ENCODE results near the gene AHDC1.
A peak's percentile ranks its signal among the peaks of the same experiment; 100 is the strongest.

Gene AHDC1

GRCh38 chr1:27531959-27532685 is 71.8 kb downstream of the AHDC1 start:
- DNase-seq (ENCODE audit: low spot score), result no peak

- no peak for DNase-seq (ENCODE audit: low spot score)
Observed at GRCh38 chr1:27530192-27530591, 73.8 kb downstream of the AHDC1 start.

DNA sequence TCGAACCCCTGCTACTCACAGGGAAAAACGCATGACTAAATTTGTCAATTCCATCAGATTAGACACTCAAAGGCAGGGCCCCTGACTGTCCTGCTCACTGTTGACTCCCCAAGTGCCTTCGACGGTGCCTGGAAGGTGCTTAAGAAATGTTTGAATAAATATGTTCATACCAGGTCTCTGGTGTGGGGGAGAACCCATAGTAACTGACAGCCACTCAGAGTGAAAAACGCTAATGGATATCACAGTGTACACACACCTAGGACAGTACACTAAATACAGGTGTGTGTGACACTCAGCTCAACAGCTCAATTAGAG is 74.3 kb downstream of the AHDC1 start:
- no peak for DNase-seq (ENCODE audit: low spot score)

DNA sequence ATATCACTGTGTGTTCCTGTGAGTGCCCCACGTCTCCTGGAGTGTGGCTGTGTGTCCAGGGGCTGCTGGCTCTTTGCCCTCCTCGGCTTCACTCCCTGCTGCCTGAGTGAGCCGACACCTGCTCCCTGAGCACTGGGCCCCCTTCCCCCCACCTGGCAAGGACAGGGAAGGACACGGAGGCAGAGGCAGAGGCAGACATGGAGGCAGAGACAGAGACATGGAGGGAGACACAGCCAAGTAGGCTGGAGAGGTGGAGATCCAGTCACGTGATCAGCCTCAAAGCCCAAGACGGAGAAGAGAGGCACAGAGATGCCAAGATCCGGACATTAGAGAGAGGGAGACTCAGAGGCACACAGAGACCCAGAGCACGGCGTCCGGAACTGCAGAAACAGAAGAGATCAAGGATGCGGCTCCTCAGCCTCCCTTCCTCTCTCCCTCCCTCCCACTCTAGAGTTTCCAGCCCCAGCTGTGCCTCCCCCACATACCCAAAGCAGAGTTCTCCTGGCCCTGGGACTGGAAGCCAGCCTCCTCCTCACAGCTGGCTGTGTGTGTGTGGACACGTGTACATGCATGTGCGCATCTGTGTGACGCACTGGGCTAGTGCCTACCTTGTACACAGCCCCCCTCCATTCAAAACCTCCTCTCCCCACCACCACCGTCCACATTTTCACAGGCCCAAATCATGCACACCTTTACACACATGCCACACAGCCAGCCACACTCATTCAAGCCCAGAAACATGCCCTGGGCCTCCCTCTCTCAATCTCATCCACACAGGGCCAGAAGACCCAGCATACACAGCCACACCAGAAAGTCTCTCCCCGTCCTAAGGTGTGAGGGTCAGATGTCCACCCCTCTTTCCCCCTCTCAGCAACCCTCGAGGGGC is 74.9 kb downstream of the AHDC1 start:
- peak; percentile 70 for DNase-seq (ENCODE audit: low spot score)

DNA sequence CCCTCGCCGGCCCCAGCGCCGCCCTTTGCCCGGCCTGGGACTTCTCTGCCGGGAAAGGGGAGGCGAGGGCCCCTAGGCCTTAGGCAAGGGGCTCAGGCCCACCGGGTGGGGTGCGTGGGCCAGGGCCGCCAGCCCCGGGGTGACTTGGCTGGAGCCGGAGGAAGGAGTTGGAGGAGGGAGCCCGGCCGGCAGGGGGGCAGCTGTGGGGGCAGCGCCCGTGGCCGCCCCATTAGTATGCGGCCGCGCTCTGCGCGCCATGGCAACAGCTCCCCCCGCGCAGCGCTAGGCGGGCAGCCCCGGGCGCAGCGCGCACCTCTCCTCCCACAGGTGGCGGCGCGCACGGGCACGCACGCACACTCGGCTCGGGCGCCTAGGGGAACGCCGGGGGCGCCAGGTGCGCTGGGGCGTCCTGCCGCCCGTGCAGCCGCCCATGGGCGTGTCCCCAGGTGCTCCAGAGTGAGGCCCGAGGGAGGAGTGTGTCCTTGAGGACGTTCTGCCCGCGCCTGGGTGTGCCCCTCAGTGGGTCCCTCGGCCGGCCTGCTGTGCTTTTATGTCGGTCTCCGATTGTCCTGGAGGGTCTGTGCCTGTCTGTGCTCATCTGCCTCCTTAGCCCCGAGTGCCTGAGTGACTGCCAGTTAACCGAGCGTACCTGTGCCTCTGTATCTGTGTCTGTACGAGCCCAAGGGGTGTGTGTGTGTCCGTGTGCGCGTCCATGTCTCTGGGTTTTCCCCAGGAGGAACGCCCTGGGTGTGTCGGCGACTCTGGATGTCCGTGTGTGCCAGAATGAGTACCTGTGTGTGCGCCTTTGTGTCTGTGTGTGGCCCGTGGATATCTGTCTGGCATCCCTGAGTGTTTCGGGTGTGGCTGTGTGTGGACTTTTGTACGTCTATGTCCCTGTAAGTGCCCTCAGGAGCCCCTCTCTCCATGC is 75.8 kb downstream of the AHDC1 start:
- no peak for DNase-seq (ENCODE audit: low spot score)

- no peak for DNase-seq (ENCODE audit: low spot score)
Observed at GRCh38 chr1:27527223-27527889, 76.6 kb downstream of the AHDC1 start.

- no peak for DNase-seq (ENCODE audit: low spot score)
Observed at GRCh38 chr1:27526569-27527222, 77.2 kb downstream of the AHDC1 start.

DNA sequence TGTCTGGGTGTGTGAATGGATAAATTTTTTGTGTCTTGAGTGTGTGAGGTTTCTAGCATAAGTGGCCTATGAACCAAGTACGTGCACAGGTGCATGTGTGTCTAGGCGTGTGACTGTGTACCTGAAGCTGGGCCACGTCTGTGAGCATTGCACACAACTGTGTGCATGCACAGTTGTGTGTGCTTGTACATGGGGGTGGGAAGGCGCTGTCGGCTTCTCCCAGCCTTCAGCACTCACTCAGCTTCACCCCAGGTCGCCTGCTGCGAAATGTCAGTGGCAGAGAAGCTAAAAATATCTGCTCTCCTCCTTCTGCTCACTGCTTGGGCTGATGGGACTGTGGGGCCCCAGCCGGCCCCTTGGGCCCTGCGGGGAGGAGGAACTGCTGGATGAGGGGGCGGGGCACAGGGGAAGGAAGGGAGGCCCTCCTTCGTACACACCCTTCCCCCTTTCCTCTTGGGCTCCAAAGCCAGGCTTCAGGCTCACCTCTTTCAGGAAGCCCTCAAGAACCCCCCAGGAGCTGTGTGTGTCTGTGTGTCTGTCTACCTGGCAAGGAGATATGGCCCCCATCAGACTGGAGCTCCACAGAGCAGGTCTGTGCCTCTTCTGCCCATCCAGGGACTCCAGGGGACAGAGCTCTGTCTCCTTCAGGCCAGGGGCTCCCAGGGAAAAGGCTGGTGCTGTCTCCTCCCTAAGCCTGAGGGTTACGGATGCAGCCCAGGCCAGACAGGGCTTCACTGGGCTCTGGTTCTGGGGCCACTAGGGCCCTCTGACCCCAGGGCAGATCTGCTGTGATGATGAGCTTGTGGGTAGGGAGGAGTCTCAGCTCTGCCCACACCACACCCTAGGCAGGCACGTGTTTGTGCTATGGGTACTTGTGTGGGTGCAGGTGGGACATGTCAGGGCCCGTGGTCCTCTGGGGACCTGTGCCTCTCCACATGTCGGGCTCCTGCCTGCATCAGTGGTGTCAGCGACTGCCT is 78.4 kb downstream of the AHDC1 start:
- DNase-seq (ENCODE audit: low spot score), result peak; percentile 57

DNA sequence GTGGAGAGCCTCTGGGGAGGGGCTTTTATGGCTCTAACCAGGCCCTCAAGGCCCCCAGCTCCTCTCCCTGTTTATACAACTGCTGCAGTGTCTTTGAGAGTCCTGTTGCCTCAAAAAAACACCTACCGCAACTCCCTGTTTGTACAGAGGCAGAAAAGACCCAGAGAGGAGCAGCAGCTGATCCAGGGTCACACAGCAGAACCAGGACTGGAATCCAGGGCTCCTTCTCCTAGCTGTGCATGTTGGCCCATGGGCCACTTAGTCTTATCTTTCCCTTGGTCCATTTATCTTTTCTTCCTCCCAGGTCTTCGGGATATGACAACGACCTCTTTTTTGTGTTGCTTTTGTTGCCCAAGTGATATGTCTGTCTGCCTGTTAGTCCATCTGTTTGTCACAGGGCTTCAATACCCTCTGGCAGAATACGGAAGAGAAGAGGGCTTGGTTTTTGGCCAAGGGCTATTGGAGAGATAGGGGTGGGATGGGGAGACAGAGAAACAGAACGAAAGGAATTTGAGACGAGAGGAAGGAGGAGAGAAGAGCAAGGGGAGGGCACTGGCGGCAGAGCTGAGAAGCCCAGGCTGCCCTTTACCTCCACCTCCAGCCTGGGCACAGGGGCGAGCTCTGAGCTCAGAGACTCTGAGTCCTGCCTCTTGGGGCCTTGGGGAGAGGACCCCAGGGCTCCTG is 80.5 kb downstream of the AHDC1 start:
- DNase-seq (ENCODE audit: low spot score), result no peak

GRCh38 chr1:27522432-27523336 is 81.3 kb downstream of the AHDC1 start:
- DNase-seq (ENCODE audit: low spot score), result no peak

DNA sequence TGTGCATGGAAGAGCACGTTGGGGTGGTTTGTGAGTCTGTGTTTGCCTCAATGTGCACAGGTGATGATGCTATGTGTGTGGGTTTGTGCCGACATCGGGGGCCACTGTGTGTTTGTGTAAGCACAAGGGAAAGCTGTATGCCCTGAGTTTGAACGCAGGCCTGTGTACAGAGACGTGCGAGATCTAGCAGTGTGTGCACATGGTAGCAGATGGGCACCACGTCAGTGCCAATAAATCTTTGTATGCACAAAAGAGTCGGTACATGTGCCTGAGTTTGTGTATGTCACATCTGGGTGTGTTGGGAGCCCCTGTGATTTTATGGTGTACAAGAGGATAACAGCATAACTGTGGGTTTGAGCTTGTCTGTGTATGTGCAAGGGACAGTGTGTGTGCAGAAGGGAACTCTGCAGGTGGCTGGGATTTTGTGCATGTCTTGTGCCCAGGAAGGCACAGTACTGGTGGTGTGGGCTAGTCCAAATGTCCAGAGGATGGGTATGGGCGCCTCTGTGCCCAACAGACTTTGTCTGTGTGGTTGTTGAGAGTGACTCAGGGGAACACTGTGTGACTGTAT is 82.0 kb downstream of the AHDC1 start:
- no peak for DNase-seq (ENCODE audit: low spot score)

- no peak for DNase-seq (ENCODE audit: low spot score)
Observed at GRCh38 chr1:27521336-27521831, 82.6 kb downstream of the AHDC1 start.

GRCh38 chr1:27520651-27521050 is 83.3 kb downstream of the AHDC1 start:
- DNase-seq (ENCODE audit: low spot score), result peak; percentile 66

DNA sequence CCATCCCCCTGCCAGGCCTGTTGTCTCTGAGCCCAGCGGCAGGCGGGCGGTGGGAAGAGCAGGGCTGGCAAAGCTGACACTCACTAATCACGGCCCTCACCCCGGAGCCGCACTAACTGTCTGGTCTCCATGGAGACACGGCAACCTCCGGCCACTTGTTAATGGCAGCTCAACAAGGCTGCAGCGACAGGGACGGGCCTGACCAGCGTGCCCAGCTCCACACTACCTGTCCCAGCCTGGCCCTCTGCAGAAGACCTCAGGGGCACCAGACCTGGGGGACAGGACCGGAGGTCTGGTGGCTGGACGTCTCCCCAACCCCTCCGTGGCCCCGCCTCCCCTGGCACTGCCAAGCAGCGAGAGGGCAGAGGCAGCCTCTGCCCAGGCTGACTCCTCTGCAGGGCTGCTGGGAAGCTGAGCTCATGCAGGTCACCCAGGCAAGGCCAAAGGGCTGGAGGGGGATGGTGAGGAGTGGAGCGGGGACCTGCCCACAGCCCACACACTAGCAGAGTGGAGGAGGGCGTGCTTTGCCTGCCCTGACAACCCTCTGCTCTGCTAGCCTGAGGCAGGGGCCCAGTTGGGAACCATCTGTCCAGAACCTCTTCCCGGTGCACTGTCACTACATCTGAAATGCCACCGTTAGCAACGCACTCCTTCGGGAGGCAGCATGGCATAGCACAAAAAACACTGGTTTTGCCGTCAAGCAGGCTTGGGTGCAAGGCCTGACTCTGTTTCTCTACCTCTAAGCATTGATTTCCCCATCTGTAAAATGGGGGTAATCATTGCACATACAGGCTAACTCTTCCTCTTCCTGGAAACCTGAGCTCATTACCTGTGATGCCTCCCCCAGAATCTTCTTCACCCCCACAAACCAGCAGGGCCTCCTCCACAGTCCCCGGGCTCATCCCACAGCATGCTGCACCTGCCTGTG is 84.3 kb downstream of the AHDC1 start:
- DNase-seq (ENCODE audit: low spot score), result peak; percentile 64

- DNase-seq (ENCODE audit: low spot score), result no peak
Observed at GRCh38 chr1:27518808-27519207, 85.1 kb downstream of the AHDC1 start.

GRCh38 chr1:27517907-27518718 is 85.8 kb downstream of the AHDC1 start:
- DNase-seq (ENCODE audit: low spot score), result no peak
